Cardiac muscle cell (in vitro differentiated cells and primary cell): ENCODE data around the gene MPPED1. TPM values are rescaled to one million over a fixed set of nuclear protein-coding genes. Genes with fewer than 3 reads are reported as not detected.

ENCODE experiments used
- DNase-seq, 2 donors: peaks; one replicate each; pipeline versions ENCODE4 v3.0.0 to v3.0.0-alpha.2; 2010 to 2017; ENCODE audit warnings: low read depth in 1 of 2, low spot score in 1 of 2
- H3K27ac ChIP-seq: fragments of 200-600 bp; sonication (generic); 2 replicates; pipeline ENCODE4 v1.5.1; 2016
- H3K27me3 ChIP-seq: fragments of 200-600 bp; sonication (generic); 2 replicates; pipeline ENCODE4 v1.6.0; 2016; ENCODE audit warnings: control low read depth
- H3K36me3 ChIP-seq: fragments of 200-600 bp; sonication (generic); 2 replicates; pipeline ENCODE4 v1.5.1; 2016; ENCODE audit warnings: control low read depth
- H3K4me1 ChIP-seq: fragments of 200-600 bp; sonication (generic); 2 replicates; pipeline ENCODE4 v1.8.1; 2017; ENCODE audit warnings: low read depth, mild to moderate bottlenecking, mixed run types
- H3K4me3 ChIP-seq: fragments of 200-600 bp; sonication (generic); 2 replicates; pipeline ENCODE4 v1.5.1; 2016; ENCODE audit warnings: mild to moderate bottlenecking
- H3K9me3 ChIP-seq: fragments of 200-600 bp; sonication (generic); 2 replicates; pipeline ENCODE4 v1.5.1; 2017; ENCODE audit warnings: low read depth, mild to moderate bottlenecking, control low read depth
- polyA plus RNA-seq: library from polyadenylated mRNA; unstranded; fragments of >200 nt; fragmentation: Nextera tagmentation; extraction: Ambion mirVana; gene quantifications from 2 replicates; pipeline ENCODE4 v1.2.1, GENCODE V29; 2016
- total RNA-seq: library from RNA; depleted of rRNA; stranded (reverse); fragments of >200 nt; gene quantifications from 2 replicates; pipeline ENCODE4 v1.2.3, GENCODE V29; 2016
- TF ChIP-seq, protein P1 (sequence below): IDR thresholded peaks from 2 replicates; pipeline ENCODE4 v1.5.1; 2012; ENCODE audit warnings: low read depth, mild to moderate bottlenecking, low read length

The MPPED1 gene
- total and polyA plus RNA-seq, 2 experiments from 2014 or later: 0.12 TPM; not detected in 1

DNA sequence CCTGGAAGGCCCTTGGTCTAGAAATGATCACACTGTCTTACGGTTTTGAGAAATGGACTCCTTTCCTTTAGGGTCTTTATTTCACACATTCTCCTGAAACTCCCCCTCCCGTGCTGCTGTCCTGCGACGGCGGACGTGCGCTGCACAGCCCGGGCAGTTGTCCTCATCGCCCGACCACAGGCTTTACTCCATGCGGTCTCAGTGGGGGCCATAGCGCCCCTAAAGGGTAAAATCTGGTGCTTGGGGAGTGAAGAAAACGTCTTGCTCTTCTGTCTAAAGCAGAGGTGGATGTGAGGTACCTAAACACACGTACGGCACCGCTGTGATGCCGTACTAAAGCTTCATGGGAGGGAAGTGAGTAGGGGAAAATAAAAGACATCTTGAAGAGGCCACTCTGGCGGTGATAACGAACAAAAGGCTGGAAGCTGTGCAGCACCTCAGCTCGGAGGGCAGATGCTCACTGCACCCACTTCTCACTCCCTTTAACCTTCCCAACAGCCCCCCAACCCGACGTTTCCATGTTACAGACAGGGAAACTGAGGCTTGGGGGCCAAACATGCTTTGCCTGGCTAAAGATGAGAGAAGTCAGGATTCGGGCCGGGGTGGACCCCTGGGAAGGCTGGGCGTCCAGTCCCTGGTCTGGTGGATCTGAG, 22.6 kb downstream of the MPPED1 start:
- TF ChIP-seq, protein P1, sequence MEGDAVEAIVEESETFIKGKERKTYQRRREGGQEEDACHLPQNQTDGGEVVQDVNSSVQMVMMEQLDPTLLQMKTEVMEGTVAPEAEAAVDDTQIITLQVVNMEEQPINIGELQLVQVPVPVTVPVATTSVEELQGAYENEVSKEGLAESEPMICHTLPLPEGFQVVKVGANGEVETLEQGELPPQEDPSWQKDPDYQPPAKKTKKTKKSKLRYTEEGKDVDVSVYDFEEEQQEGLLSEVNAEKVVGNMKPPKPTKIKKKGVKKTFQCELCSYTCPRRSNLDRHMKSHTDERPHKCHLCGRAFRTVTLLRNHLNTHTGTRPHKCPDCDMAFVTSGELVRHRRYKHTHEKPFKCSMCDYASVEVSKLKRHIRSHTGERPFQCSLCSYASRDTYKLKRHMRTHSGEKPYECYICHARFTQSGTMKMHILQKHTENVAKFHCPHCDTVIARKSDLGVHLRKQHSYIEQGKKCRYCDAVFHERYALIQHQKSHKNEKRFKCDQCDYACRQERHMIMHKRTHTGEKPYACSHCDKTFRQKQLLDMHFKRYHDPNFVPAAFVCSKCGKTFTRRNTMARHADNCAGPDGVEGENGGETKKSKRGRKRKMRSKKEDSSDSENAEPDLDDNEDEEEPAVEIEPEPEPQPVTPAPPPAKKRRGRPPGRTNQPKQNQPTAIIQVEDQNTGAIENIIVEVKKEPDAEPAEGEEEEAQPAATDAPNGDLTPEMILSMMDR: no peak
- Histone ChIP-seq H3K27me3 (peaks cover 8% of the 10 kb centered on the region), H3K4me1 (no peaks in the 10 kb centered on the region), H3K9me3 (no peaks in the 10 kb centered on the region), H3K36me3 (no peaks in the 10 kb centered on the region), H3K27ac (no peak overlapping the region), H3K4me3 (no peak overlapping the region)
- DNase-seq: no peak

DNA sequence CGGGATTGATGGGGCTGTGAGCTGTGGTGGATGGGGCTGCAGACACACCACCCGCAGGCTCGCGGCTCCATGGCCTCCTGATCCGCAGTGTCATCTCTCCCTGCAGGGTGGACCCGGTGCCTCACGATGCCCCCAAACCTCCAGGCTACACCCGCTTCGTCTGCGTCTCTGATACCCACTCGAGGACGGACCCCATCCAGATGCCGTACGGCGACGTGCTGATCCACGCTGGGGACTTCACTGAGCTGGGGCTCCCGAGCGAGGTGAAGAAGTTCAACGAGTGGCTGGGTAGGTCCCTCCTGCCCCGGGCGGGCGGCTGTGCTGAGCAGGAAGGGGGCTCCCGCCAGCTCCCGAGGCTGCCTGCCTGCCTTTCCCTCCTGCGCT, 23.1 kb downstream of the MPPED1 start:
- peaks cover 8% of the 10 kb centered on the region for H3K27me3 ChIP-seq
- TF ChIP-seq, protein P1: no peak

DNA sequence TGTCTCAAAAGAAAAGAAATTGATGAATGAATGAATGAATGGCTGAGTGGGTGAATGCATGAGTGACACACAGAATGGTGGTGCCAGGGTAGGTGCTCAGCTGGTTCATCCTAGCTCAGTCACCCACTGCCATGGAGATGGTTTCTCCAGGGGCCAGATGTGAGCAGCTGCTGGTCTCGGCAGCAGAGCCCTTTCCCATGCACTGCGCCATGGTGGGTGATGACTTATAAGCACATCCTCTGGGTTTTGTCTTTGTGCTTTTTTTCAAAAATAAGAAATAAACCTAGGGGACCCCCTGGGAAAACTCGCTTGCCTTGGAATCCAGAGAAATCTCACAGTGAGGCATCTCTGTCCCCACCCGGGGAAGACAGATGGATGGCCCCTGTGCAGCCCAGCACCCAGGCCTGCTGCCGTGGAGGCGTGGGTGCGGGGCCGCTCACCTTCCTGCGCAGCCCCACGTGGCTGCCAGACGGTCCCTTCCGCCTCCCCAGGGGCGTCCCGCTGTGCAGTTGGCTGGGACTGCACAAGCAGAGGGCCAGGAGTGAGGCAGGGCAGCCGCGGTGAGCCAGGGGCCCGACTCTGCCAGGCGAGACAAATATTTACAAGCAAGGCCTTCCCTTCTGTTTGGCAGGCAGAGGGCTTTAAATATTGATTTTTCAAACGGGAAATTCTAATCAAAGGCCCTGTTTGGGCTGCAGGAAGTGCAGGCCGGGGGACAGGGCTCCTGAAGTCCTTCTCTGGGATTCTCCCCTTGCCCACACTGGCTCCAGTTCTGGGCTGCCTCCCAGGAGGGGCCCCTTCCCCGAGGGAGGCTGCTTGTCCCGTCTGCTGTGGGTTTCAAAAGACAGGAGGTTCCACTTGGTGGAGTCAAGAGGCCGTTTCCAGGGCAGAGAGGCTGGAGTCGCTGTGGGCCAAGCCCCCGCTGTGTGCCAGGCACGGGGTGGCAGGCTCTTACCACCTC, 24.3 kb downstream of the MPPED1 start:
- TF ChIP-seq, protein P1: no peak
- DNase-seq: no peak
- Histone ChIP-seq H3K9me3 (no peaks in the 10 kb centered on the region), H3K27me3 (peaks cover 11% of the 10 kb centered on the region), H3K36me3 (no peaks in the 10 kb centered on the region), H3K27ac (no peak overlapping the region), H3K4me1 (no peaks in the 10 kb centered on the region), H3K4me3 (no peak overlapping the region)

More for the DNA sequence above, 23.1 kb downstream of the MPPED1 start:
- no peak overlapping the region for H3K27ac ChIP-seq
- H3K4me3 ChIP-seq: no peak overlapping the region
- no peaks in the 10 kb centered on the region for H3K9me3 ChIP-seq
- no peaks in the 10 kb centered on the region for H3K4me1 ChIP-seq
- no peak for DNase-seq
- no peaks in the 10 kb centered on the region for H3K36me3 ChIP-seq

DNA sequence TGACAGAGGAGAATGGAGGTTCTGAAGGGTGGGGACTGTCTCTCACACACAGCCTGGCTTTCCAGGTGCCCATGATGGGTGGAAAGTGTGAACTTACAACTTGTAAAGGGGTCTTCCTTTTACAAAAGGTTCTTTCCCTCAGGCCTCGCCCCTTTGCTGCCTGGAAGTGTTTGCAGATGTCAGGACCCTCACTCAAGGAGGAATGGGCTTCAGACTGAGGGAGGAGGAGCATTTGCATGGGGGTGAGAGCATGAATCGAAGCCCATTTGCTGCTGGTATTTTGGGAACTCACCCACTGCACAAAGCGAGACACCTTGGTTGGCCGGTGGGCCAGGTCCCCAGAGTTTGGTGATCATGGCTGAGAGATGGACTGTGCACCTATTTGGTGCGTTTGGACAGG, 25.1 kb downstream of the MPPED1 start:
- TF ChIP-seq, protein P1: no peak
- Histone ChIP-seq H3K4me3 (no peak overlapping the region), H3K36me3 (no peaks in the 10 kb centered on the region), H3K9me3 (no peaks in the 10 kb centered on the region), H3K27me3 (peaks cover 8% of the 10 kb centered on the region), H3K4me1 (no peaks in the 10 kb centered on the region), H3K27ac (no peak overlapping the region)
- no peak for DNase-seq

DNA sequence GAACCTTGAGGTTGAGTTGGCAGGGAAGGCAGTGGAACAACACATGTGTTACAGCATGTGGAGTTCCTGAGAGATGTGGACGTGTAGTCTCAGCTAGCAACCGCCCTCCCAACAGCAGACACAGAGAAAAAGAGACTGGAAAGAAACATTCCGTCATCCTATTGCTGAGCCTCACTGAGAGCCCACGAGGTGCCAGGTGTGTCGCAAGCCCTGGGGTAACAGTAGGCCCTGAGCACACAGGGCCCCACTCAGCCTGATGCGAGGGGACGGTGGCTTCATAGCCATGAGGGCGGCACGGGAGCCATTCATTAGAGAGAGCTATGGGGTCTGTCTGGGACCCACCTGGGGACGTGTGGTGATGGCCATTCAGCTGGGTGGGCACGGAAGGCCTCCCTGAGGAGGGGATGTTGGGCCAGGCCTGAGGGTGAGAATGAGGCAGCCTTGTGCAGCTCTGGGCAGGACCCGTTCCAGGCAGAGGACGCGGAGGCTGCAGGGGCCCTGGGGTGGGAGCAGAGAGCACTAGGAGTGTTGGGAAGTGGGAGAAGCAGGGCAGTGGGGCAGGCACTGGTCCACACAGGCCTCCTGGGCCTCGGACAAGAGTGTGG, 26.2 kb downstream of the MPPED1 start:
- TF ChIP-seq, protein P1: no peak
- Histone ChIP-seq H3K9me3 (no peaks in the 10 kb centered on the region), H3K27ac (no peak overlapping the region), H3K4me1 (no peaks in the 10 kb centered on the region), H3K36me3 (no peaks in the 10 kb centered on the region), H3K4me3 (no peak overlapping the region), H3K27me3 (peaks cover 6% of the 10 kb centered on the region)
- no peak for DNase-seq
